HCT116 (cell line): ENCODE measurements around the gene RBM47. TPM values are rescaled to one million over a fixed set of nuclear protein-coding genes. Genes with fewer than 3 reads are reported as not detected.
"Not testable (repeated sequence)": the region's sequence is repeated elsewhere in the genome, so short reads cannot be mapped to it uniquely, and the experiment has no call there.

Experiments used
- ATAC-seq: fragments of 200-7000 bp; cut with Tn5 transposase; 2 replicates; pipeline ENCODE4 v1.9.1; 2020; ENCODE audit warnings: mild to moderate bottlenecking, moderate library complexity
- BruUV-seq: library from RNA; stranded (reverse); fragments of 400-500 nt; replicated peaks from 2 replicates; lab custom pipeline; 2021; lab: Mats Ljungman, UMichigan
- CTCF ChIA-PET: fragments of 300-600 bp; sonication (Branson Sonifier 250); formaldehyde crosslinking; loops from one replicate; lab custom pipeline; 2021; ENCODE audit warnings: antibody characterized with exemption; lab: Charles Lee
- POLR2A ChIA-PET: fragments of 300-600, 350-600 bp; sonication (Branson Sonifier 250); formaldehyde crosslinking; loops from one replicate; lab custom pipeline; 2021; ENCODE audit warnings: antibody characterized with exemption; lab: Charles Lee
- RAD21 ChIA-PET, 2 experiments: fragments of 300-600 bp; sonication (Branson Sonifier 250); formaldehyde crosslinking; loops; one replicate each; lab custom pipeline; 2023; ENCODE audit warnings: low total read pairs in 2 of 2; ENCODE audit not compliant: uncharacterized antibody in 2 of 2, unreplicated experiment in 2 of 2, low non-redundant PET in 1 of 2; lab: Charles Lee
- DNase-seq: peaks from one replicate; pipeline ENCODE4 v3.0.0-alpha.2; 2010; ENCODE audit warnings: low read depth, low spot score
- H2AFZ ChIP-seq: fragments of 200-600 bp; shearing (Covaris generic), sonication (generic); 2 replicates; pipeline ENCODE4 v1.6.1; 2017; ENCODE audit warnings: low read depth, mixed run types, mixed read lengths, antibody characterized with exemption, low read length; ENCODE audit not compliant: poor library complexity, severe bottlenecking
- H3K27ac ChIP-seq: 2 replicates; pipeline ENCODE4 v1.5.1; 2012; ENCODE audit warnings: low read depth, low read length
- H3K27me3 ChIP-seq: fragments of 200-600 bp; sonication (generic); 2 replicates; pipeline ENCODE4 v1.6.1; 2016; ENCODE audit warnings: mixed run types, low read length, mixed read lengths; ENCODE audit not compliant: insufficient read depth
- H3K36me3 ChIP-seq, 2 experiments: fragments of 200-500 bp in 1 of 2; fragments of 200-600 bp in 1 of 2; sonication (Bioruptor generic) in 1 of 2; sonication (generic) in 1 of 2; 2 replicates each; pipeline versions ENCODE4 v1.5.1 to v1.6.1; 2014 to 2016; ENCODE audit warnings: low read length in 2 of 2, inconsistent platforms in 1 of 2, mixed read lengths in 1 of 2, mixed run types in 1 of 2; ENCODE audit not compliant: insufficient read depth in 2 of 2, control insufficient read depth in 1 of 2
- H3K4me1 ChIP-seq, 2 experiments: fragments of 200-600 bp in 1 of 2; sonication (generic) in 1 of 2; 2 replicates each; pipeline versions ENCODE4 v1.5.1 to v1.6.1; 2012 to 2017; ENCODE audit warnings: low read length in 2 of 2, inconsistent platforms in 1 of 2, mild to moderate bottlenecking in 1 of 2, mixed read lengths in 1 of 2, mixed run types in 1 of 2, moderate library complexity in 1 of 2; ENCODE audit not compliant: insufficient read depth in 2 of 2, control insufficient read depth in 1 of 2
- H3K4me2 ChIP-seq: fragments of 200-600 bp; sonication (generic); 2 replicates; pipeline ENCODE4 v1.6.1; 2017; ENCODE audit warnings: mixed run types, low read length, mixed read lengths
- H3K4me3 ChIP-seq, 2 experiments: fragments of 200-600 bp in 1 of 2; sonication (generic) in 1 of 2; replicated peaks in 1 of 2; 2 replicates each; pipeline ENCODE4 v1.5.1; 2011 to 2016; ENCODE audit warnings: low read length in 2 of 2, control low read depth in 1 of 2, low read depth in 1 of 2, mild to moderate bottlenecking in 1 of 2, mixed read lengths in 1 of 2, mixed run types in 1 of 2
- H3K79me2 ChIP-seq: fragments of 200-600 bp; sonication (generic); 2 replicates; pipeline ENCODE4 v1.6.1; 2017; ENCODE audit warnings: mild to moderate bottlenecking, mixed run types, low read length, moderate library complexity, mixed read lengths; ENCODE audit not compliant: insufficient read depth
- H3K9ac ChIP-seq: fragments of 200-600 bp; sonication (generic); 2 replicates; pipeline ENCODE4 v1.6.1; 2016; ENCODE audit warnings: low read length, mixed read lengths
- H3K9me2 ChIP-seq: fragments of 200-600 bp; sonication (generic), shearing (Covaris generic); 2 replicates; pipeline ENCODE4 v1.6.1; 2017; ENCODE audit warnings: mixed run types, mild to moderate bottlenecking, moderate library complexity; ENCODE audit not compliant: insufficient read depth
- H3K9me3 ChIP-seq, 2 experiments: fragments of 200-500 bp in 1 of 2; fragments of 200-600 bp in 1 of 2; sonication (Bioruptor generic) in 1 of 2; sonication (generic) in 1 of 2; 2 replicates each; pipeline ENCODE4 v1.6.1; 2014 to 2017; ENCODE audit warnings: low read length in 2 of 2, mixed read lengths in 2 of 2, inconsistent platforms in 1 of 2, low read depth in 1 of 2, mild to moderate bottlenecking in 1 of 2, mixed run types in 1 of 2, moderate library complexity in 1 of 2; ENCODE audit not compliant: control insufficient read depth in 1 of 2, insufficient read depth in 1 of 2
- H4K20me1 ChIP-seq: fragments of 200-600 bp; sonication (generic), shearing (Covaris generic); 2 replicates; pipeline ENCODE4 v1.6.1; 2017; ENCODE audit warnings: mixed run types, mild to moderate bottlenecking, moderate library complexity; ENCODE audit not compliant: insufficient read depth
- CBX3 ChIP-seq: IDR thresholded peaks from 2 replicates; pipeline ENCODE4 v1.6.1; 2012; ENCODE audit warnings: low read depth
- EGR1 ChIP-seq: IDR thresholded peaks from 2 replicates; pipeline ENCODE4 v1.6.1; 2012; ENCODE audit warnings: low read depth
- EZH2 ChIP-seq: fragments of 200-600 bp; sonication (generic); IDR thresholded peaks from 2 replicates; pipeline ENCODE4 v1.6.1; 2017; ENCODE audit warnings: antibody characterized with exemption, mixed run types
- FOSL1 ChIP-seq: IDR thresholded peaks from 2 replicates; pipeline ENCODE4 v1.6.1; 2012; ENCODE audit warnings: low read depth
- JUND ChIP-seq: IDR thresholded peaks from 2 replicates; pipeline ENCODE4 v1.6.1; 2012
- RAD21 ChIP-seq: IDR thresholded peaks from 2 replicates; pipeline ENCODE4 v1.6.1; 2012; ENCODE audit warnings: low read depth, mild to moderate bottlenecking
- YY1 ChIP-seq: IDR thresholded peaks from 2 replicates; pipeline ENCODE4 v1.6.1; 2011; ENCODE audit warnings: low read length, low read depth, moderate library complexity, mild to moderate bottlenecking; ENCODE audit not compliant: insufficient replicate concordance; ENCODE audit errors: extremely low read depth
- ZFX ChIP-seq: fragments of 450-650 bp; IDR thresholded peaks from 2 replicates; pipeline ENCODE4 v1.6.1; 2017
- intact Hi-C: fragments of 100-400 bp; cut with micrococcal nuclease; formaldehyde crosslinking; loops from 2 replicates; pipeline ENCODE4 v1.10.0; 2022
- total RNA-seq: library from RNA; stranded (reverse); gene quantifications from one replicate; pipeline ENCODE4 v1.2.1, GENCODE V29; 2021; ENCODE audit not compliant: unreplicated experiment
- TF ChIP-seq, protein P1 (sequence below), 3 experiments: fragments of 200-600 bp in 1 of 3; sonication (generic) in 1 of 3; IDR thresholded peaks in 2 of 3; conservative IDR thresholded peaks in 1 of 3; 2 replicates each; pipeline ENCODE4 v1.5.1; 2012 to 2017; ENCODE audit warnings: low read depth in 2 of 3, low read length in 2 of 3, antibody characterized with exemption in 1 of 3, borderline replicate concordance in 1 of 3, control low read depth in 1 of 3, mild to moderate bottlenecking in 1 of 3, mixed read lengths in 1 of 3, mixed run types in 1 of 3, moderate library complexity in 1 of 3; ENCODE audit not compliant: insufficient read depth in 1 of 3
- TF ChIP-seq, protein P2 (sequence below): IDR thresholded peaks from 2 replicates; pipeline ENCODE4 v1.6.1; 2012; ENCODE audit warnings: low read depth

The RBM47 gene
- total RNA-seq, 1 experiment from 2014 or later: 22.2 TPM

DNA sequence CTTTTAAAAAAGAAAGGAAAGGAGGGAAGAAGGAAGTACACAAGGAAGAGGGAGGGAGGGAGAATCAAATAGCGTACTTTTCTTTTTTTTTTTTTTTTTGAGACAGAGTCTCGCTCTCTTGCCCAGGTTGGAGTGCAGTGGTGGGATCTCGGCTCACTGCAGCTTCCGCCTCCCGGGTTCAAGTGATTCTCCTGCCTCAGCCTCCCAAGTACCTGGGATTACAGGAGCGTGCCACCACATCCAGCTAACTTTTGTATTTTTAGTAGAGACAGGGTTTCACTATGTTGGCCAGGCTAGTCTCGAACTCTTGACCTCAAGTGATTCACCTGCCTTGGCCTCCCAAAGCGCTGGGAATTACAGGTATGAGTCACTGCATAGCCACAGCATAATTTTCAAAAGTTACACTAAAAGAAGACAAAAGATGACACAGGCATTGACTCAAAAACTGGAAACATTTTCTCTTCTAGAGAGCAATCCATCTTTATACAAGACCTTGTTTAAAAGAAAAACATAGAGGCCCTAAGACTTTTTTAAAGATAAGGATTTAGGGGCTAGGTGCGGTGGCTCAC lies 78.0 kb downstream of the RBM47 start:
- peak; percentile 41 for ATAC-seq
- intact Hi-C loops: loop anchor here (5.0 to 10.0 kb wide), 2 partner anchors 166 to 237 kb away; no protein-coding TSS in a partner anchor
- Histone ChIP-seq H3K4me1 (peaks cover 16 to 51% of the 10 kb centered on the region in 2 experiments; a peak in 3 of 4 replicates), H3K4me2 (peak overlapping the region; percentile 70)
- H3K9me2 ChIP-seq, BruUV-seq, H3K9me3 ChIP-seq, H4K20me1 ChIP-seq: not testable (repeated sequence)
- RAD21 ChIA-PET: interaction anchor here in 1 of 2 experiments (0.7 kb wide), 1 partner anchor 123 kb away, joined by 5 read pairs; no protein-coding TSS in a partner anchor
- TF ChIP-seq JUND (peak; percentile 50; the same call in 1 of the 2 replicates), FOSL1 (peak; percentile 62)
- TF ChIP-seq, all 23 proteins: peak for 2; not testable (repeated sequence) for 21
- DNase-seq, H3K27ac ChIP-seq, H2AFZ ChIP-seq, H3K27me3 ChIP-seq, H3K36me3 ChIP-seq, H3K79me2 ChIP-seq, POLR2A ChIA-PET: not testable (repeated sequence)
- H3K4me3 ChIP-seq: peak overlapping the region in 1 of 2 experiments; percentile 44; a peak in 3 of 4 replicates
- CTCF ChIA-PET: interaction anchor here (1.5 to 1.7 kb wide), 2 partner anchors 123 to 167 kb away, joined by 3 to 4 read pairs; no protein-coding TSS in a partner anchor
- H3K9ac ChIP-seq: peak overlapping the region; percentile 24

GRCh38 chr4:40550948-40551462 lies 78.7 kb downstream of the RBM47 start:
- Histone ChIP-seq H3K36me3 (no peaks in the 10 kb centered on the region), H3K9ac (peak overlapping the region; percentile 24), H3K9me2 (no peaks in the 10 kb centered on the region), H3K4me1 (peaks cover 16 to 51% of the 10 kb centered on the region in 2 experiments; a peak in 3 of 4 replicates), H3K27ac (peak overlapping the region; percentile 30; the same call in 1 of the 2 replicates), H3K9me3 (no peaks in the 10 kb centered on the region), H3K4me3 (peak overlapping the region; percentile 29 to 44), H3K27me3 (no peaks in the 10 kb centered on the region), H4K20me1 (no peaks in the 10 kb centered on the region), H3K79me2 (no peaks in the 10 kb centered on the region), H2AFZ (no peak overlapping the region), H3K4me2 (peak overlapping the region; percentile 70)
- ChIA-PET POLR2A (no interaction called here), RAD21 (no interaction called here), CTCF (interaction anchor here (1.5 to 1.7 kb wide), 2 partner anchors 124 to 168 kb away, joined by 3 to 4 read pairs; no protein-coding TSS in a partner anchor)
- no TSS peak for BruUV-seq
- ATAC-seq (peak; percentile 72), DNase-seq (peak; percentile 38)
- intact Hi-C loops: loop anchor here (5.0 to 10.0 kb wide), 2 partner anchors 166 to 236 kb away; no protein-coding TSS in a partner anchor
- TF ChIP-seq EGR1 (no peak), EZH2 (no peak), ZFX (no peak), FOSL1 (no peak), YY1 (no peak), RAD21 (peak; percentile 62), CBX3 (no peak; the same call in 1 of the 2 replicates)
- TF ChIP-seq, protein P1, sequence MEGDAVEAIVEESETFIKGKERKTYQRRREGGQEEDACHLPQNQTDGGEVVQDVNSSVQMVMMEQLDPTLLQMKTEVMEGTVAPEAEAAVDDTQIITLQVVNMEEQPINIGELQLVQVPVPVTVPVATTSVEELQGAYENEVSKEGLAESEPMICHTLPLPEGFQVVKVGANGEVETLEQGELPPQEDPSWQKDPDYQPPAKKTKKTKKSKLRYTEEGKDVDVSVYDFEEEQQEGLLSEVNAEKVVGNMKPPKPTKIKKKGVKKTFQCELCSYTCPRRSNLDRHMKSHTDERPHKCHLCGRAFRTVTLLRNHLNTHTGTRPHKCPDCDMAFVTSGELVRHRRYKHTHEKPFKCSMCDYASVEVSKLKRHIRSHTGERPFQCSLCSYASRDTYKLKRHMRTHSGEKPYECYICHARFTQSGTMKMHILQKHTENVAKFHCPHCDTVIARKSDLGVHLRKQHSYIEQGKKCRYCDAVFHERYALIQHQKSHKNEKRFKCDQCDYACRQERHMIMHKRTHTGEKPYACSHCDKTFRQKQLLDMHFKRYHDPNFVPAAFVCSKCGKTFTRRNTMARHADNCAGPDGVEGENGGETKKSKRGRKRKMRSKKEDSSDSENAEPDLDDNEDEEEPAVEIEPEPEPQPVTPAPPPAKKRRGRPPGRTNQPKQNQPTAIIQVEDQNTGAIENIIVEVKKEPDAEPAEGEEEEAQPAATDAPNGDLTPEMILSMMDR (IDR thresholded peaks at IDR 0.05 in 2 of 3, conservative IDR thresholded peaks at IDR 0.05 in 1 of 3; ENCODE audit: borderline replicate concordance in 1 of 3, insufficient read depth in 1 of 3, low read depth in 2 of 3, low read length in 2 of 3): peak; percentile 36 to 55 (median 44); a peak in 4 of 6 replicates
- TF ChIP-seq, protein P2, sequence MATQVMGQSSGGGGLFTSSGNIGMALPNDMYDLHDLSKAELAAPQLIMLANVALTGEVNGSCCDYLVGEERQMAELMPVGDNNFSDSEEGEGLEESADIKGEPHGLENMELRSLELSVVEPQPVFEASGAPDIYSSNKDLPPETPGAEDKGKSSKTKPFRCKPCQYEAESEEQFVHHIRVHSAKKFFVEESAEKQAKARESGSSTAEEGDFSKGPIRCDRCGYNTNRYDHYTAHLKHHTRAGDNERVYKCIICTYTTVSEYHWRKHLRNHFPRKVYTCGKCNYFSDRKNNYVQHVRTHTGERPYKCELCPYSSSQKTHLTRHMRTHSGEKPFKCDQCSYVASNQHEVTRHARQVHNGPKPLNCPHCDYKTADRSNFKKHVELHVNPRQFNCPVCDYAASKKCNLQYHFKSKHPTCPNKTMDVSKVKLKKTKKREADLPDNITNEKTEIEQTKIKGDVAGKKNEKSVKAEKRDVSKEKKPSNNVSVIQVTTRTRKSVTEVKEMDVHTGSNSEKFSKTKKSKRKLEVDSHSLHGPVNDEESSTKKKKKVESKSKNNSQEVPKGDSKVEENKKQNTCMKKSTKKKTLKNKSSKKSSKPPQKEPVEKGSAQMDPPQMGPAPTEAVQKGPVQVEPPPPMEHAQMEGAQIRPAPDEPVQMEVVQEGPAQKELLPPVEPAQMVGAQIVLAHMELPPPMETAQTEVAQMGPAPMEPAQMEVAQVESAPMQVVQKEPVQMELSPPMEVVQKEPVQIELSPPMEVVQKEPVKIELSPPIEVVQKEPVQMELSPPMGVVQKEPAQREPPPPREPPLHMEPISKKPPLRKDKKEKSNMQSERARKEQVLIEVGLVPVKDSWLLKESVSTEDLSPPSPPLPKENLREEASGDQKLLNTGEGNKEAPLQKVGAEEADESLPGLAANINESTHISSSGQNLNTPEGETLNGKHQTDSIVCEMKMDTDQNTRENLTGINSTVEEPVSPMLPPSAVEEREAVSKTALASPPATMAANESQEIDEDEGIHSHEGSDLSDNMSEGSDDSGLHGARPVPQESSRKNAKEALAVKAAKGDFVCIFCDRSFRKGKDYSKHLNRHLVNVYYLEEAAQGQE: no peak
